ENCODE measurements around the gene NLGN1. TPM values are rescaled to one million over a fixed set of nuclear protein-coding genes. Genes with fewer than 3 reads are reported as not detected.

Gene NLGN1
- total and polyA plus RNA-seq, 2 of the 13 experiments (the other 11 are each of a cell fraction or from before 2014, with no cell fraction given) = not detected

DNA sequence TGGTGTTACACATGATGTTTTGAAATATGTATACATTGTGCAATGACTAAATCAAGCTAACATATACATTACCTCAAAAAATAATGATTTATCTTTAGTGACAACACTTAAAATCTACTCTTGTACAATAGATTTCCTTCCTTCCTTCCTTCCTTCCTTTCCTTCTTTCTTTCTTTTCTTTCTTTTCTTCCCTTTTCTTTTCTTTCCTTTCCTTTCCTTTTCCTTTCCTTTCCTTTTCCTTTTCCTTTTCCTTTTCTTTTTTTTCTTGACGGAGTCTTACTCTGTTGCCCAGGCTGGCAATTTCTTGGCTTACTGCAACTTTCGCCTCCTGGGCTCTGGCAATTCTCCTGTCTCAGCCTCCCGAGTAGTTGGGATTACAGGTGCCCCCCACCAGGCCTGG, 170.5 kb downstream of the NLGN1 start:
- no peaks in the 10 kb centered on the region for H3K79me2 ChIP-seq (ENCODE audit: insufficient read depth, low read length)
- in situ Hi-C loops (cut with HindIII; ENCODE audit: extremely low pct_ligation_motif_present, low pct_unique_long_range_greater_than_20kb) (no loop called here), intact Hi-C loops (cut with micrococcal nuclease; ENCODE audit: unreplicated experiment) (no loop called here)
- no TSS peak for BruUV-seq (replicated peaks)
- H3K4me1 ChIP-seq (ENCODE audit: insufficient read depth, low read length) = no peaks in the 10 kb centered on the region
- no peak overlapping the region for H3K4me3 ChIP-seq (replicated peaks in 1 of 3; ENCODE audit: insufficient read depth in 1 of 3, low read depth in 2 of 3, low read length in 3 of 3)
- no peak overlapping the region for H3K27ac ChIP-seq (ENCODE audit: extremely low read length, insufficient read depth, low read length)
- no peaks in the 10 kb centered on the region for H3K9me3 ChIP-seq (ENCODE audit: low read length)
- no peak overlapping the region for H3K9ac ChIP-seq (ENCODE audit: insufficient read depth, low read depth, low read length)
- FAIRE-seq (no peak), DNase-seq (ENCODE audit: low spot score) (no peak), ATAC-seq (no peak)
- ChIA-PET CTCF (ENCODE audit: low intra/inter-chr PET ratio, low total read pairs) (no interaction called here), POLR2A (no interaction called here)
- WGBS (ENCODE audit: low lambda C conversion rate) = 67% methylated on average over 3 of the region's 3 CpGs
- no peak overlapping the region for H2AFZ ChIP-seq (ENCODE audit: low read length)
- H4K20me1 ChIP-seq (ENCODE audit: insufficient read depth, low read length) = no peaks in the 10 kb centered on the region
- H3K27me3 ChIP-seq (ENCODE audit: control insufficient read depth in 1 of 2, insufficient read depth in 2 of 2, low read length in 2 of 2) = no peaks in the 10 kb centered on the region; a peak in 1 of 5 replicates
- no peaks in the 10 kb centered on the region for H3K36me3 ChIP-seq (replicated peaks in 1 of 2; ENCODE audit: control insufficient read depth in 1 of 2, insufficient read depth in 2 of 2, low read length in 2 of 2)
- H3K4me2 ChIP-seq (ENCODE audit: low read depth, low read length) = no peak overlapping the region
- TF ChIP-seq, protein P1, sequence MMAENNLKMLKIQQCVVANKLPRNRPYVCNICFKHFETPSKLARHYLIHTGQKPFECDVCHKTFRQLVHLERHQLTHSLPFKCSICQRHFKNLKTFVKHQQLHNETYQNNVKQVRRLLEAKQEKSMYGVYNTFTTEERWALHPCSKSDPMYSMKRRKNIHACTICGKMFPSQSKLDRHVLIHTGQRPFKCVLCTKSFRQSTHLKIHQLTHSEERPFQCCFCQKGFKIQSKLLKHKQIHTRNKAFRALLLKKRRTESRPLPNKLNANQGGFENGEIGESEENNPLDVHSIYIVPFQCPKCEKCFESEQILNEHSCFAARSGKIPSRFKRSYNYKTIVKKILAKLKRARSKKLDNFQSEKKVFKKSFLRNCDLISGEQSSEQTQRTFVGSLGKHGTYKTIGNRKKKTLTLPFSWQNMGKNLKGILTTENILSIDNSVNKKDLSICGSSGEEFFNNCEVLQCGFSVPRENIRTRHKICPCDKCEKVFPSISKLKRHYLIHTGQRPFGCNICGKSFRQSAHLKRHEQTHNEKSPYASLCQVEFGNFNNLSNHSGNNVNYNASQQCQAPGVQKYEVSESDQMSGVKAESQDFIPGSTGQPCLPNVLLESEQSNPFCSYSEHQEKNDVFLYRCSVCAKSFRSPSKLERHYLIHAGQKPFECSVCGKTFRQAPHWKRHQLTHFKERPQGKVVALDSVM (CRISPR knock-in tag; IDR thresholded peaks at IDR 0.05) = no peak
- TF ChIP-seq, protein P2, sequence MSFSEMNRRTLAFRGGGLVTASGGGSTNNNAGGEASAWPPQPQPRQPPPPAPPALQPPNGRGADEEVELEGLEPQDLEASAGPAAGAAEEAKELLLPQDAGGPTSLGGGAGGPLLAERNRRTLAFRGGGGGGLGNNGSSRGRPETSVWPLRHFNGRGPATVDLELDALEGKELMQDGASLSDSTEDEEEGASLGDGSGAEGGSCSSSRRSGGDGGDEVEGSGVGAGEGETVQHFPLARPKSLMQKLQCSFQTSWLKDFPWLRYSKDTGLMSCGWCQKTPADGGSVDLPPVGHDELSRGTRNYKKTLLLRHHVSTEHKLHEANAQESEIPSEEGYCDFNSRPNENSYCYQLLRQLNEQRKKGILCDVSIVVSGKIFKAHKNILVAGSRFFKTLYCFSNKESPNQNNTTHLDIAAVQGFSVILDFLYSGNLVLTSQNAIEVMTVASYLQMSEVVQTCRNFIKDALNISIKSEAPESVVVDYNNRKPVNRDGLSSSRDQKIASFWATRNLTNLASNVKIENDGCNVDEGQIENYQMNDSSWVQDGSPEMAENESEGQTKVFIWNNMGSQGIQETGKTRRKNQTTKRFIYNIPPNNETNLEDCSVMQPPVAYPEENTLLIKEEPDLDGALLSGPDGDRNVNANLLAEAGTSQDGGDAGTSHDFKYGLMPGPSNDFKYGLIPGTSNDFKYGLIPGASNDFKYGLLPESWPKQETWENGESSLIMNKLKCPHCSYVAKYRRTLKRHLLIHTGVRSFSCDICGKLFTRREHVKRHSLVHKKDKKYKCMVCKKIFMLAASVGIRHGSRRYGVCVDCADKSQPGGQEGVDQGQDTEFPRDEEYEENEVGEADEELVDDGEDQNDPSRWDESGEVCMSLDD (CRISPR knock-in tag; IDR thresholded peaks at IDR 0.05; ENCODE audit: borderline replicate concordance) = no peak
- no peak for TF ChIP-seq NR2C2 (CRISPR knock-in tag; IDR thresholded peaks at IDR 0.05; ENCODE audit: borderline replicate concordance)
- TF ChIP-seq CCDC6 (CRISPR knock-in tag; IDR thresholded peaks at IDR 0.05) = no peak
- TF ChIP-seq PPARG (CRISPR knock-in tag; conservative IDR thresholded peaks at IDR 0.05) = no peak
- TF ChIP-seq MZF1 (CRISPR knock-in tag; IDR thresholded peaks at IDR 0.05; ENCODE audit: borderline replicate concordance) = no peak
- TF ChIP-seq, protein P3, sequence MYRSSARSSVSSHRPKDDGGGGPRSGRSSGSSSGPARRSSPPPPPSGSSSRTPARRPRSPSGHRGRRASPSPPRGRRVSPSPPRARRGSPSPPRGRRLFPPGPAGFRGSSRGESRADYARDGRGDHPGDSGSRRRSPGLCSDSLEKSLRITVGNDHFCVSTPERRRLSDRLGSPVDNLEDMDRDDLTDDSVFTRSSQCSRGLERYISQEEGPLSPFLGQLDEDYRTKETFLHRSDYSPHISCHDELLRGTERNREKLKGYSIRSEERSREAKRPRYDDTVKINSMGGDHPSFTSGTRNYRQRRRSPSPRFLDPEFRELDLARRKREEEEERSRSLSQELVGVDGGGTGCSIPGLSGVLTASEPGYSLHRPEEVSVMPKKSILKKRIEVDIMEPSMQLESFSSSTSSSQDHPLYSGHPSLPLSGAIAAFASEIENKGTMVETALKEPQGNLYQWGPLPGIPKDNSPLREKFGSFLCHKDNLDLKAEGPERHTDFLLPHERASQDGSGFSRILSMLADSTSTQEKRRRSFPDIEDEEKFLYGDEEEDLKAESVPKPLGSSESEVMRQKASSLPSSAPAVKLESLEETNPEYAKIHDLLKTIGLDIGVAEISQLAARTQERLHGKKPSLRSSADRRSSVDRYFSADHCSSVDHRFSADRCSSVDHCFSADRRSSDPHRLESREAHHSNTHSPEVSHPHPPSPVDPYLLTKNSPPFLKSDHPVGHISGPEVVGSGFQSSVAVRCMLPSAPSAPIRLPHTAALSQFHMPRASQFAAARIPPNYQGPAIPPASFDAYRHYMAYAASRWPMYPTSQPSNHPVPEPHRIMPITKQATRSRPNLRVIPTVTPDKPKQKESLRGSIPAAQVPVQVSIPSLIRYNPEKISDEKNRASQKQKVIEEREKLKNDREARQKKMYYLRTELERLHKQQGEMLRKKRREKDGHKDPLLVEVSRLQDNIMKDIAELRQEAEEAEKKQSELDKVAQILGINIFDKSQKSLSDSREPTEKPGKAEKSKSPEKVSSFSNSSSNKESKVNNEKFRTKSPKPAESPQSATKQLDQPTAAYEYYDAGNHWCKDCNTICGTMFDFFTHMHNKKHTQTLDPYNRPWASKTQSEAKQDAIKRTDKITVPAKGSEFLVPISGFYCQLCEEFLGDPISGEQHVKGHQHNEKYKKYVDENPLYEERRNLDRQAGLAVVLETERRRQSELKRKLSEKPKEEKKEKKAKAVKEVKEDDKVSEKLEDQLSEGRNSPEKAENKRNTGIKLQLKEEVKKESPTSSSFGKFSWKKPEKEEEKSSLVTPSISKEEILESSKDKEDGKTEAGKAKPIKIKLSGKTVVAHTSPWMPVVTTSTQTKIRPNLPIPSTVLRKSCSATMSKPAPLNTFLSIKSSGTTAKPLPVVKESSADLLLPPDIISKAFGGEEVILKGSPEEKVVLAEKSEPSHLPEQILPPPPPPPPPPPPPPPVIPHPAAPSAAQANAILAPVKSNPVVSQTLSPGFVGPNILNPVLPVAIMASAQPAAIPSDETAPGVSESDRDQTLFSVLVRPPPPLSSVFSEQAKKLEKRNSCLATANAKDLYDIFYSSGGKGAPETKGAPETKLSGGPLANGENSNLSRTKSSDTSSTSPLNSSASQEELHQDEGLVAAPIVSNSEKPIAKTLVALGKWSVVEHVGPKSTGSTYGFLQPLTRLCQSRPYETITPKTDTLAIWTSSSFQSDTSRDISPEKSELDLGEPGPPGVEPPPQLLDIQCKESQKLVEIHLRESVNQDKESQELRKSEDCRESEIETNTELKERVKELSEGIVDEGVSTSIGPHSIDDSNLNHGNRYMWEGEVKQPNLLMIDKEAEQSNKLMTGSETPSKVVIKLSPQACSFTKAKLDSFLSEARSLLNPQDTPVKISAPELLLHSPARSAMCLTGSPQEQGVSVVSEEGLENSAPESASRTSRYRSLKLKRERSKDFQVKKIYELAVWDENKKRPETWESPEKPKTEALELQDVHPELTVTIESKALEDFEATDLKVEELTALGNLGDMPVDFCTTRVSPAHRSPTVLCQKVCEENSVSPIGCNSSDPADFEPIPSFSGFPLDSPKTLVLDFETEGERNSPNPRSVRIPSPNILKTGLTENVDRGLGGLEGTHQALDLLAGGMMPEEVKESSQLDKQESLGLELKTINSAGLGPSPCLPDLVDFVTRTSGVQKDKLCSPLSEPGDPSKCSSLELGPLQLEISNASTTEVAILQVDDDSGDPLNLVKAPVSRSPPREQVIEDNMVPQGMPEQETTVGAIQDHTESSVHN (CRISPR knock-in tag; IDR thresholded peaks at IDR 0.05) = no peak
- no peak for TF ChIP-seq SIN3B (IDR thresholded peaks at IDR 0.05; ENCODE audit: low read length)
- TF ChIP-seq MAZ (IDR thresholded peaks at IDR 0.05; ENCODE audit: borderline replicate concordance, low read depth, low read length) = no peak
- TF ChIP-seq MAZ (CRISPR knock-in tag; IDR thresholded peaks at IDR 0.05; ENCODE audit: low read depth) = no peak
- no peak for TF ChIP-seq ZNF572 (CRISPR knock-in tag; IDR thresholded peaks at IDR 0.05)
- TF ChIP-seq WIZ (CRISPR knock-in tag; IDR thresholded peaks at IDR 0.05) = no peak
